Mucosa of rectum (tissue), 2 donors: Measurements from ENCODE around the gene WDR45.

Source experiments
- H3K27ac ChIP-seq, 2 donors: one replicate each; pipeline ENCODE4 v1.7.0; 2013; ENCODE audit warnings: inconsistent platforms in 2 of 2, low read depth in 2 of 2, low read length in 2 of 2
- H3K27me3 ChIP-seq, 2 donors: one replicate each; pipeline ENCODE4 v1.7.0; 2013; ENCODE audit warnings: low read length in 2 of 2; ENCODE audit not compliant: control insufficient read depth in 2 of 2, insufficient read depth in 2 of 2
- H3K36me3 ChIP-seq, 2 donors: one replicate each; pipeline ENCODE4 v1.7.0; 2013; ENCODE audit warnings: low read length in 2 of 2; ENCODE audit not compliant: control insufficient read depth in 2 of 2, insufficient read depth in 2 of 2
- H3K4me1 ChIP-seq, 2 donors: one replicate each; pipeline ENCODE4 v1.7.0; 2013; ENCODE audit warnings: low read length in 2 of 2, mild to moderate bottlenecking in 1 of 2; ENCODE audit not compliant: control insufficient read depth in 2 of 2, insufficient read depth in 2 of 2
- H3K4me3 ChIP-seq, 2 donors: one replicate each; pipeline ENCODE4 v1.7.0; 2013; ENCODE audit warnings: low read length in 2 of 2
- H3K9ac ChIP-seq, 2 donors: one replicate each; pipeline ENCODE4 v1.7.0; 2013; ENCODE audit warnings: low read length in 2 of 2, low read depth in 1 of 2, mild to moderate bottlenecking in 1 of 2
- H3K9me3 ChIP-seq, 2 donors: one replicate each; pipeline ENCODE4 v1.7.0; 2013; ENCODE audit warnings: low read length in 2 of 2; ENCODE audit not compliant: control insufficient read depth in 2 of 2
- donor health status: healthy.
- donor health status: Normal muscosa, but diverticular disease.

Gene WDR45

DNA sequence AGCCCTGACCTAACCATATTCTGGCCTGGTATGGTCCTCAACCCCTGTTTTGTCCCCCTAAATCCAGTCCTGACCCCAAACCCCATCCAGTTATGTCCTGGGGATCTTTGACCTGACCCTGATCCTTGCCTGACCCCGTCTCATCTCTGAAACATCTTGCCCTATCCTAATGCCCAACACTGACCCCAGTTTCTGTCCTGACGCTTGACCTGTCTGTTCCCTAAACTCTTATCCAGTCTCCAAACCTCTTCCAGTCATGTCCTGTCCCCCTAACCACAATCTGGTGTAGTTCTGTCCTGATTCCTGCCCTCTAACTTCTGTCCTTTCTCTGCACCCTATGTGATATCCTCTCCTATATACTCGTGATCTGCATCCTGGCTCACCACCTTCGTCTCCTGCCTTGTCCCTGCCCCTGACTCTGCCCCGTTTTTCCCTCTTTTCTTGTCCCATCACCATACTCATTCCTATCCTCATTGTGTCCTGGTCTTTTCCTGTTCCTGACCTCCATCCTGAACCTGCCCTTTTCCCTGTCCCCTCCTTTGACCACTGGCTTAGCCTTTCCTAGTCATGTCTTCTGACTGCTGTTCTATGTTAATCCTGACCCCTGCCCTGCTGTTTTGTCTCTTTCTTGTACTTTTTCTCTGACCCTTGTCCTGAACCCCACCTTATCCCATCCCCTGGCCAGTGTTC, 25.5 kb downstream of the WDR45 start:
- Histone ChIP-seq H3K9ac (no peak overlapping the region), H3K9me3 (no peaks in the 10 kb centered on the region), H3K27ac (peak overlapping the region; percentile 61 to 67), H3K36me3 (no peaks in the 10 kb centered on the region), H3K4me3 (peak overlapping the region; percentile 49 to 66), H3K4me1 (no peaks in the 10 kb centered on the region), H3K27me3 (no peaks in the 10 kb centered on the region)

DNA sequence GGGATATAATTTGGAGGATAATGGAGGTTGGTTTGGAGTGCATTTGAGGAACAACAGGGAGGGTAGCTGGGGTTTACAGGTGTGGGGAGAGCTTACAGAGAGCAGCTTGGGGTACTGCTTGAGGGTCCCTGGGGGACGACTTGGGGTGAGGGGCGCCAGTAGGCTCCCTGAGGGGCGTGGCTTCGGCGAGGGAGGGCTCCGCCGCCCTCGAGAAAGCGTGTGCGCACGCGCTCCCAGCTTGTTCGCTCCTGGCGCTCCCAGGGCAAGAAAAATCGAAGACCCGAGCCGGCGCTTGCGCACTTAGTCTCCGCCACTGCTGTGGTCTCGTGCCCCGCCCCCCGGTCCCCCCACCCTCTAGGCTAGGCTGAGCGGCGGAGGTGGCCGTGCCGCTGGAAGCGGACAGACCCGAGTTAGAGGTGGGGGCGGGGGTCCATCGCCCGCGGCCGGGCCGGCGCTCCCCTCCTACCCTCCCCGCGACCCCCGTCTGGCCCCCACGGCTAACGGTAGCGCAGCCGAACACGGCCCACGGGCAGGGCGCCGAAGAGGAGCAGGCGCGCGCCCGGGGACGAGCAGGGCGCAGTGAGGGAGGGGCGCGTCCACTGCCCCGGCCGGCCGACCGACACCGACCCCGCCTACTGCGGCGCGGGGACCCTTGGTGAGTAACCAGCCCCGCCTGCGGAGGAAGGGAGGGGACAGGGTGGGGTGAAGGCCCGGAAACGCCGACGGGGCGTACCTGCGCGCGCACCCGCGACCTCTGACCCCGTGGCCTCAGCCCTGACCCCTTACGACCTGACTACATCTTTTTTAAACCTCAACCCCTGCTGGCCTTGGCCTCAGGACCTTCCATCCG, 26.2 kb downstream of the WDR45 start:
- no peaks in the 10 kb centered on the region for H3K36me3 ChIP-seq
- H3K27me3 ChIP-seq, result no peaks in the 10 kb centered on the region
- H3K4me3 ChIP-seq, result peak overlapping the region; percentile 49 to 66
- H3K9ac ChIP-seq, result peak overlapping the region; percentile 17 to 49
- H3K27ac ChIP-seq, result peak overlapping the region; percentile 61 to 67
- no peaks in the 10 kb centered on the region for H3K9me3 ChIP-seq
- H3K4me1 ChIP-seq, result no peaks in the 10 kb centered on the region

DNA sequence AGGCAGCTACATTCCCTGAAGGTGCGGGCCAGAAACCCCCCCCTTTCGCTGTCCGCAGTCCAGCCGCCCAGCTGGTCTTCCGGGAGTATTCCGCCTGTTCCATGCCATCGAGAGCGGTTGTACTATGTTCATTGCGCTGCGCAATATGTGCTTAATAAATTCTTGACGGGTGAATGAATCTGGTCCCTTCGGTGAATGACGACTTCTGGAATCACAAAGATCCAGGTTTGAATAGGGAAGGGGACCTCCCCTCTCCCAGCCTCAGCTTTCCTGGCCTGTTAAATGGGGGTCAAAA, 35.8 kb downstream of the WDR45 start:
- Histone ChIP-seq H3K9ac (peak overlapping the region; percentile 61 to 67), H3K27ac (peak overlapping the region; percentile 72 to 81), H3K27me3 (no peaks in the 10 kb centered on the region), H3K9me3 (no peaks in the 10 kb centered on the region), H3K36me3 (peaks cover 2 to 5% of the 10 kb centered on the region in 2 donors), H3K4me3 (peak overlapping the region; percentile 57 to 62), H3K4me1 (peaks cover 7 to 10% of the 10 kb centered on the region in 2 donors)

DNA sequence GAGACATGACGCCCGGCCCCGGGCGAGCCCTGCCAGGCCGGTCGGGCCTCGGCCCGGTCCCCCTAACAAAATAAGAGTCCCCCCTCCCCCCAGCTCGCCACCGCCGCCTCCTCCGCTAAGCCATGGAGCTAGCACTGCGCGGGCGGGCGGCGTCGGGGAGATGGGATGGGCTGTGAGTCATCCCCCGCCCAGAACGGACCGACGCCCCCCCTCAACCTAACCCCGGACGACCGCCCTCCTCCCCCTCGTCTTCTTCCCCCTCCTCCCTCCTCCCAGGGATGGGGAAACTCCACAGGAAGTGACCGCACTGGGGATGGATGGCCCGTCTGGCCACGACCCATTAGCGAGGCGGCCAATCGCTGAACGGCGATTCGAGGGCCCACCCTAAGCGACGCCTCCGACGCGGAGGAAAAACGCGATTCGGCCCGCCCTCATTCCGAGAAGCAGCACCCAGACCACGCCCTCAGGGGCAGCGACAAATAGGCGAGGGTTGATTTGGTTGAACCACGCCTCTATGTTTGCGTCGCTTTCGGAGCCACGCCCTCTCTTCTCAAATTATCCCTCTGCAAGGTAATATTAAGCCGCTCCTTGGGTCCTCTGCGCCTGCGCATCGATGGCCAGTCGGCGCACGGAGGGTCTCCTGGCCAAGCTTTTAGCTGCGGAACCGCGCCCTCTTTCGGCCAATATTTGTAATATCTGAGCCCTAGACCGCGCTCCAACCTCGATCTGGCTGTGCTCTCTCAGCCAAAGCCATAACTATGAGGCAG, 36.3 kb downstream of the WDR45 start, which contains the start of gene TFE3:
TFE3 (minus strand) TSS at position 138 of the 767 bp plus-strand sequence; CDS start at position 7, 131 bp downstream.
- no peaks in the 10 kb centered on the region for H3K27me3 ChIP-seq
- peak within 1 kb of the TSS; percentile 61 to 89 for H3K9ac ChIP-seq
- H3K27ac ChIP-seq, result peak within 1 kb of the TSS; percentile 85 to 87
- H3K9me3 ChIP-seq, result no peaks in the 10 kb centered on the region
- peaks cover 7 to 10% of the 10 kb centered on the region in 2 donors for H3K4me1 ChIP-seq
- peak within 1 kb of the TSS; percentile 66 to 73 for H3K4me3 ChIP-seq
- H3K36me3 ChIP-seq, result peaks cover 2 to 6% of the 10 kb centered on the region in 2 donors

DNA sequence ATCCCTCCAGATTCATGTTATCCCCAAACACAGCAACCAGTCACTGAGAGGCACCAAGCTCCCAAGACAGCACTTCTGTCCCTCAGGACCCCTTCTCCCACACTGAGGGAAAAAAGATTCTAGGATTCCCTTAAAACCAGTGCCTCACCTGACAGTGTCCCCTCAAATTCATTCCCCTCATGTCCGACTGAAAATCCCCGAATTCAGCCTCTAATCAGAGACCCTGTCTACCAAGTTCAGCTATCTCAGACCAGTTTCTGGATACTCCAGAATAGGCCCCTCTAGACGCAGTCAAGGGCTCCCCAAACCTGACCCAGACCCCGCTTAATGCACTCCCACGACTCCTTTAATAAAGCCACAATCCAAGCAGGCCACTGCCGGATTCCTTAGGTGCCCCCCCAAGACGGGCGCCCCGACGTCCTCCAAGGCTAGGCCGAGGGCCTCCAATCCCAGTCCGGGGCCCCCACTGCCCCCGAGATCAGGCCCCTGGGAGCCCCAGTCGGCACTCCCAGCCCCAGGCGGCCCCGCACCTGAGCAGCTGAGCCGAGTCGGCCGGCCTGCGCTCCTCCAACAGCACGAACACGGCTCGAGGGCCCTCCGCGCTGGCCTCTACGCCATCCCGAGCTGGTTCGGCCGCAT, 37.0 kb downstream of the WDR45 start:
- Histone ChIP-seq H3K27me3 (no peaks in the 10 kb centered on the region), H3K4me3 (peak overlapping the region; percentile 66 to 73), H3K27ac (peak overlapping the region; percentile 85 to 87), H3K4me1 (peaks cover 7 to 10% of the 10 kb centered on the region in 2 donors), H3K9ac (peak overlapping the region; percentile 54 to 89), H3K36me3 (peaks cover 6 to 9% of the 10 kb centered on the region in 2 donors), H3K9me3 (no peaks in the 10 kb centered on the region)

DNA sequence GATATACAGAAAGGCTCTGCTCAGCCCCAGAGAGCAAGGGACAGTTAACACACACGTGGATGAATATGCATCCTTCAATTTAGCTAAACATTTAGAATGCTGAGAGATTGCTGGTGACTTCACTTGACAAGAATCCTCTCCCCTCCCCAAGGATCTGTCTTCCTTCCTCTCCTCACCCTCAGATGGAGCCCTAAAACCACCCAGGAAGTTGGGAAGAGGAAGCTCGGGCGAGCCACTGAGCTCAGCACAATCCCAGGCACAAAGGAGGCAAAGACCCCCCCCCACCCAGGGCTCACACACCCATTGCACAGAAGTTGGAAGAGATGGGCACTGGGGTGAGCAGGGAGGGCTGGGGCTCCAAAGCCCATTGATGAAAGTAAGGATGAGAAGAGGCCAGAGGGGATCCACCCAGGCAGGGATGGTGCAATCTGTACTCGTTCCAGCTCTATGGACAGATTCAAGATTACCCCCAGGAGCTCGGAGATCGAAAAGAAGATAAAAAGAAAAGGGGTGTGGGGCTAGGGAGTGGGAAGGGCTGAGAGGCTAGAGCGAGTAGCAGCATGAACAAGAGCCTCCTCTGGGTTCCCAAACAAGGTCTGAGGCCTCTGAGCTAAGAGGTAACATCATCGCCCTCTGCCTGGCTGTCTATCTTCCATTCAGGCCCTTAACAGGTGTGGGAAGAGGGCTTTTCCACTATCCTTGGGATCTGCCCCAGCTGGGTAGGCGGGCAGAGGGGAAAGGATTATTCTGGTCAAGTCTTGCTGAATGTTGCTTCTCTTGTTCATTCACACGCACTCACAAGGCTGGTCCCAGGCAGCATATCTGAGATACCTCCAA, 37.7 kb downstream of the WDR45 start:
- H3K9me3 ChIP-seq, result no peaks in the 10 kb centered on the region
- H3K27me3 ChIP-seq, result no peaks in the 10 kb centered on the region
- peaks cover 7 to 10% of the 10 kb centered on the region in 2 donors for H3K4me1 ChIP-seq
- peak overlapping the region; percentile 54 to 89 for H3K9ac ChIP-seq
- peak overlapping the region; percentile 66 to 73 for H3K4me3 ChIP-seq
- H3K27ac ChIP-seq, result peak overlapping the region; percentile 85 to 87
- H3K36me3 ChIP-seq, result peaks cover 8 to 15% of the 10 kb centered on the region in 2 donors

DNA sequence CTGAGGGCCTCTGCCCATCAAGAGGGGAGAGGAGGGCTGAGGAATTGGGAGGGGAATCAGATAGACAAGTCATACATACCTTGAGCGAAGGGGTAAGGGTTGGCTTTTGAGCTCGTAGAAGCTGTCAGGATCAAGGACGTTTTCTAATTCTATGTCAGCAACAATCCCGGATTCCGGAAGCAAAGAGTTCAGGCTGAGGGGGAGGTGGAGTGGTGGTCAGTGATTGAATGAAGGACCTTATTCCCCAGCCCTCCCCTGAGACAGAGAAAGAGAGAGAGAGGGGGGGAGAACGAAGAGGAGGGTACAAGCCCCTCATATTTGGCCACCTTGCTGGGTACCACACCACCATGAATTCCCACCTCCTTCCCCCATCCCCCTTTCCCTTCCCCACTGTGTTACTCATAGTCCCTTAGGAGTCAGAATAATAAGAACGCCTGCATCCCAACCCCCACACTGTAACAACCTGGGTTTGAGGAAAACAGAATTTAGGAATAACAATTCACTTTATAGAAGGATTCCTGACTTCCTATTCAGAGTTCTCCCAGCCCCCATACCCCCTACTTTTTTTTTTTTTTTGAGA, 39.2 kb downstream of the WDR45 start:
- Histone ChIP-seq H3K4me3 (no peak overlapping the region), H3K36me3 (peaks cover 8 to 17% of the 10 kb centered on the region in 2 donors), H3K4me1 (peaks cover 7 to 10% of the 10 kb centered on the region in 2 donors), H3K27ac (peak overlapping the region; percentile 4 to 50), H3K9ac (no peak overlapping the region), H3K9me3 (no peaks in the 10 kb centered on the region), H3K27me3 (no peaks in the 10 kb centered on the region)

DNA sequence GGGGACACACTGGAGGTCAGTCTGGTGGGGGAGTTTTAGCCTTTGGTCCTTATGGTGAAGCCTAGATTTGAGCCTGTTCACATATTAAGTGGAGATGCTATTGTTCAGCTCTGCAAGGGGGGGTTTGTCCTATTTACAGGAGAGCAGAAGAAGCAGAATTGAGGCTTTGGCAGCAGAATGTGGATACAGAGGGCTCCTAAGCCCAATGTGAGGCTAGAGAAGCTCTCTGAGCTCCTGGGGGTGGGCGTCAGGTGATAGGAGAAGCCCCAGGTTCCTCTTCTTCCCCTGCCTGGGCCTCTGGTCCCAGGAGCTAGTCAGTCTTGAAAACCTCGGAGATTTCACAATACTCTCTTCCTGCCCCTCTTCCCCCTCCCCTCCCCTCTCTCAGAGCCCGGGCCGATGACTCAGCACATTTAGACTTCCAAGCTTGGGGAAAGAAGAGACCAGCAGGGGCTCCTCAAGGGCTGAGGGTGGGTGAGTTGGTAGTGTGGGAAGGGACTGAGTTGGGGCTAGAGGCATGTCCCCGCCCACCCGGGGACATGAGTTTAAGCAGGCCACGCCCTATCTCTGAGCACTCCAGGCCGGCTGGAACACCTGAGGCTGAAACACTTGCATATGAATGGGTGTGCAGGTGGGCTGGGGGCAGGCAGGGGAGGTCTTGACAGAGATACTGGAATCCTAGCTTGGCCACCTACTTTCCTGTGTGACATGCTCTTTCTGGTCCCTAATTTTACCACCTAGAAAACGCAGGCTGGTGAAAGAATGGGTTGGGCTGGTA, 39.9 kb downstream of the WDR45 start:
- Histone ChIP-seq H3K27me3 (no peaks in the 10 kb centered on the region), H3K4me1 (peaks cover 7 to 10% of the 10 kb centered on the region in 2 donors), H3K27ac (peak overlapping the region; percentile 31 to 62), H3K9me3 (no peaks in the 10 kb centered on the region), H3K4me3 (no peak overlapping the region), H3K36me3 (peaks cover 8 to 17% of the 10 kb centered on the region in 2 donors), H3K9ac (no peak overlapping the region)
